Ectodermal cell (in vitro differentiated cells): ENCODE data around the gene DLX4.

Experiments used
- H3K27ac ChIP-seq: 2 replicates; pipeline ENCODE4 v1.7.0; 2013; ENCODE audit warnings: mild to moderate bottlenecking, low read depth, low read length; ENCODE audit not compliant: insufficient read depth, poor library complexity, severe bottlenecking
- H3K27me3 ChIP-seq: 2 replicates; pipeline ENCODE4 v1.7.0; 2013; ENCODE audit warnings: mild to moderate bottlenecking, low read length; ENCODE audit not compliant: insufficient read depth, control insufficient read depth, poor library complexity, severe bottlenecking
- H3K36me3 ChIP-seq: one replicate; pipeline ENCODE4 v1.7.0; 2013; ENCODE audit warnings: low read length; ENCODE audit not compliant: control insufficient read depth, insufficient read depth
- H3K4me1 ChIP-seq: one replicate; pipeline ENCODE4 v1.7.0; 2013; ENCODE audit warnings: low read length; ENCODE audit not compliant: control insufficient read depth, insufficient read depth
- H3K4me3 ChIP-seq: 2 replicates; pipeline ENCODE4 v1.7.0; 2013; ENCODE audit warnings: low read depth, low read length, control low read depth; ENCODE audit not compliant: insufficient read depth
- H3K9me3 ChIP-seq: 2 replicates; pipeline ENCODE4 v1.7.0; 2013; ENCODE audit warnings: mild to moderate bottlenecking, low read length, moderate library complexity; ENCODE audit not compliant: control insufficient read depth
- WGBS, 2 experiments: methylation state at CpG; one replicate each; pipeline ENCODE4 v1.1.7; 2013; ENCODE audit warnings: missing lambda C conversion rate in 2 of 2; 5-methylcytosine and 5-hydroxymethylcytosine counted together

Gene DLX4

GRCh38 chr17:50003911-50004310, 34.9 kb downstream of the DLX4 start:
- H3K9me3 ChIP-seq = no peaks in the 10 kb centered on the region
- H3K36me3 ChIP-seq = no peaks in the 10 kb centered on the region
- peaks cover 27% of the 10 kb centered on the region for H3K27me3 ChIP-seq
- 91 to 95% methylated on average over 2 to 4 of the region's 4 CpGs for WGBS, 2 experiments
- H3K4me1 ChIP-seq = no peaks in the 10 kb centered on the region
- H3K4me3 ChIP-seq = no peak overlapping the region
- H3K27ac ChIP-seq = no peak overlapping the region

- Histone ChIP-seq H3K4me1 (no peaks in the 10 kb centered on the region), H3K4me3 (no peak overlapping the region), H3K9me3 (no peaks in the 10 kb centered on the region), H3K27me3 (peaks cover 6% of the 10 kb centered on the region), H3K36me3 (no peaks in the 10 kb centered on the region), H3K27ac (no peak overlapping the region)
- 84 to 94% methylated on average over 2 of the region's 2 CpGs for WGBS, 2 experiments
Observed at GRCh38 chr17:50009282-50009681, 40.3 kb downstream of the DLX4 start.

DNA sequence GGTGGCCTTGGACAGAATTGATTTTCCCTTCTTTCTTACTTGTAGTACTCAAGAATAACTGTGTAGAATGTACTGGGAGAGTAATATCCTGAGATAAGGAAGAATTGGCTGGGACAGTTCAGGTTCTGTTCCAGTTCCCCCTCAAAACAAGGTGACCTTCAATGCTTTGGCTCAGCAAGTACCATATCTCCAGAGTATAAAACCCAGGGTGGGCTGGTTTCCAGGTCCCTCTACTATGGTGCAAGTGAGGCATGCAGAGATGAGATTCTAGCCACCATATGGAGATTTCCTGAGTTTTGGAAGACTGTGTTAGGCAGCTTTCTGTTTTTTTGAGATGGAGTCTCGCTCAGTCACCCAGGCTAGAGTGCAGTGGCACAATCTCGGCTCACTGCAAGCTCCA, 44.1 kb downstream of the DLX4 start:
- Histone ChIP-seq H3K27me3 (peaks cover 6% of the 10 kb centered on the region), H3K27ac (no peak overlapping the region), H3K36me3 (no peaks in the 10 kb centered on the region), H3K9me3 (no peaks in the 10 kb centered on the region), H3K4me1 (no peaks in the 10 kb centered on the region), H3K4me3 (no peak overlapping the region)
- 87 to 89% methylated on average over 2 of the region's 2 CpGs for WGBS, 2 experiments

DNA sequence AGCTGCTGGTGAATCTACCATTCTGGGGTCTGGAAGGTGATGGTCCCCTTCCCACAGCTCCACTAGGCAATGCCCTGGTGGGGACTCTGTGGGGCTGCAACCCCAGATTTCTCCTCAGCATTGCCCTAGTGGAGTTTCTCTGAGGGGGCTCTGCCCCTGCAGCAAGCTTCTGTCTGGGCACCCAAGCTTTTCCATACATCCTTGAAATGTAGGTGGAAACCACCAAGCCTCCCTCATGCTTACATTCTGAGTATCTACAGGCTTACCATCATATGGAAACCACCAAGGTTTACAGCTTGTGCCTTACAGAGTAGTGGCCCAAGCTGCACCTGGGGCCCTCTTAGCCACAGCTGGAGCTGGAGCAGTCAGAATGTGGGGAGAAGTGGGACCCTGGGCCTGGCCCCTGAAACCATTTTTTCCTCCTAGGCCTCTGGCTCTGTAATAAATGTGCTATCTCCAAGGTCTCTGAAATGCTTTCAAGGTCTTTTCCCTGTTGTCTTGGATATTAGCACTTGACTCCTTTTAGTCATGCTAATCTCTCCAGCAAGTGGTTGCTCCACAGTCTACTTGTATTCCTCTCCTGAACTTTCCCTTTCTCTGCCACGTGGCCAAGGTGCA, 45.6 kb downstream of the DLX4 start:
- no peak overlapping the region for H3K27ac ChIP-seq
- H3K36me3 ChIP-seq = no peaks in the 10 kb centered on the region
- WGBS, 2 experiments = 21 to 27% methylated on average over 1 of the region's 1 CpG
- H3K27me3 ChIP-seq = no peaks in the 10 kb centered on the region
- H3K4me1 ChIP-seq = no peaks in the 10 kb centered on the region
- H3K9me3 ChIP-seq = no peaks in the 10 kb centered on the region
- H3K4me3 ChIP-seq = no peak overlapping the region

- no peaks in the 10 kb centered on the region for H3K9me3 ChIP-seq
- H3K27me3 ChIP-seq = no peaks in the 10 kb centered on the region
- H3K4me3 ChIP-seq = no peak overlapping the region
- H3K27ac ChIP-seq = no peak overlapping the region
- 88 to 92% methylated on average over 2 of the region's 2 CpGs for WGBS, 2 experiments
- no peaks in the 10 kb centered on the region for H3K36me3 ChIP-seq
- H3K4me1 ChIP-seq = no peaks in the 10 kb centered on the region
Observed at GRCh38 chr17:50015146-50015545, 46.2 kb downstream of the DLX4 start.

- Histone ChIP-seq H3K4me1 (no peaks in the 10 kb centered on the region), H3K36me3 (no peaks in the 10 kb centered on the region), H3K27me3 (no peaks in the 10 kb centered on the region), H3K4me3 (no peak overlapping the region), H3K9me3 (no peaks in the 10 kb centered on the region), H3K27ac (no peak overlapping the region)
- 96 to 100% methylated on average over 1 of the region's 1 CpG for WGBS, 2 experiments
Observed at GRCh38 chr17:50018909-50019308, 49.9 kb downstream of the DLX4 start.

GRCh38 chr17:50020841-50021599, 52.0 kb downstream of the DLX4 start:
- Histone ChIP-seq H3K27ac (no peak overlapping the region), H3K4me3 (no peak overlapping the region), H3K27me3 (no peaks in the 10 kb centered on the region), H3K36me3 (no peaks in the 10 kb centered on the region), H3K9me3 (no peaks in the 10 kb centered on the region), H3K4me1 (no peaks in the 10 kb centered on the region)
- 79 to 81% methylated on average over 13 of the region's 13 CpGs for WGBS, 2 experiments

- Histone ChIP-seq H3K36me3 (no peaks in the 10 kb centered on the region), H3K27me3 (no peaks in the 10 kb centered on the region), H3K27ac (no peak overlapping the region), H3K4me3 (no peak overlapping the region), H3K4me1 (no peaks in the 10 kb centered on the region), H3K9me3 (no peaks in the 10 kb centered on the region)
- WGBS, 2 experiments = 87 to 89% methylated on average over 6 of the region's 6 CpGs
Observed at GRCh38 chr17:50021681-50022370, 52.8 kb downstream of the DLX4 start.

- H3K9me3 ChIP-seq = no peaks in the 10 kb centered on the region
- WGBS, 2 experiments = 79 to 85% methylated on average over 6 of the region's 6 CpGs
- H3K4me1 ChIP-seq = peaks cover 4% of the 10 kb centered on the region
- peaks cover 7% of the 10 kb centered on the region for H3K27me3 ChIP-seq
- H3K36me3 ChIP-seq = no peaks in the 10 kb centered on the region
- H3K4me3 ChIP-seq = no peak overlapping the region
- H3K27ac ChIP-seq = no peak overlapping the region
Observed at GRCh38 chr17:50022463-50023130, 53.6 kb downstream of the DLX4 start.

DNA sequence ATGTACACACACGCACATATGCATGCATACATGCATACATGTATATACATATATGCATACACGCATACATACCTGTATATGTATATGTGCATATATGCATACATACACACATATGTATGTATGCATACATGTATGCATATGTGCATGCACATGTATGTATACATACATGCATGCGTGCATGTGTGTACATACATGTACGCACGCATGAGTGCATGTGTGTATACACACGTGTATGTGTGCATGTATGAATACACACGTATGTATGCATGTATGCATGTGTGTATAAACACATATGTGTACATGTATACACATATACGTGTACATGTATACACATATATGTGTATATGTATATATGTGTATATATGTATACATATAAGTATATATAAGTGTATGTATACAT, 54.5 kb downstream of the DLX4 start:
- H3K27ac ChIP-seq = no peak overlapping the region
- 73 to 81% methylated on average over 5 to 8 of the region's 8 CpGs for WGBS, 2 experiments
- H3K9me3 ChIP-seq = no peaks in the 10 kb centered on the region
- H3K27me3 ChIP-seq = peaks cover 7% of the 10 kb centered on the region
- H3K4me1 ChIP-seq = peaks cover 13% of the 10 kb centered on the region
- no peak overlapping the region for H3K4me3 ChIP-seq
- H3K36me3 ChIP-seq = no peaks in the 10 kb centered on the region
